Stimulated activated CD8-positive, alpha-beta memory T cell treated with anti-CD3 and anti-CD28 coated beads, Interleukin-12 subunit alpha, Interleukin-12 subunit beta, amount 100 ng/mL, for 1 hour (primary cell): ENCODE data around the gene PCDHA7.
"Not testable (repeated sequence)": the region's sequence is repeated elsewhere in the genome, so short reads cannot be mapped to it uniquely, and the experiment has no call there.

ENCODE experiments used
- DNase-seq: peaks from one replicate; pipeline ENCODE4 v3.0.0-alpha.2; 2020; ENCODE audit warnings: low read depth

PCDHA7 gene

DNA sequence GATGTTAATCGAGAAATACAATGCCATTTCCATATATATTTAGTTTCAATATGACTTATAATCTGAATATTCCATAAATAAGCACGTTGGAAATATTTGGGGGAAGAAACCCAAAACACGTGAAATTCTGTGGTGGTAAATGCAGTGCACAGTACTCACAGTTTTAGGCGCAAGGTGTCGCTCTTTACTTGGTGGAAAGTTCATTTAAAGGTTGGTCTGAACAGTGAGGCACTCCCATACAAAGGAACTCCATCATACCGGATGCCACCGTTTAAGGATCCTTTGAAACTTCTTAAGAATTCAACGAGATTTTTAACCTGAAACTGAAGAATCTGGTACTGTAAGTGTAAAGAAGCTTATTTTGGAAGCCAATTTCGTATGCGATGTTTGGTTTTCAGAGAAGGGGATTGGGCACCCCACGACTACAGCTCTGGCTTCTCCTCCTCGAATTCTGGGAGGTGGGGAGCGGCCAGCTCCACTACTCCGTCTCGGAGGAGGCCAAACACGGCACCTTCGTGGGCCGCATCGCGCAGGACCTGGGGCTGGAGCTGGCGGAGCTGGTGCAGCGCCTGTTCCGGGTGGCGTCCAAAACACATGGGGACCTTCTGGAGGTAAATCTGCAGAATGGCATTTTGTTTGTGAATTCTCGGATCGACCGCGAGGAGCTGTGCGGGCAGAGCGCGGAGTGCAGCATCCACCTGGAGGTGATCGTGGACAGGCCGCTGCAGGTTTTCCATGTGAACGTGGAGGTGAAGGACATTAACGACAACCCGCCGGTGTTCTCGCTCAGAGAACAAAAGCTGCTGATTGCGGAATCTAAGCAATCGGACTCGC, 34.9 kb downstream of the PCDHA7 start, which contains the start of gene PCDHA11:
Gene PCDHA11, plus strand, starts transcription at position 237 of the 834 bp plus-strand sequence. Its CDS starts 147 bp downstream, at position 384.
- no peak for DNase-seq

GRCh38 chr5:140869555-140869886, 35.5 kb downstream of the PCDHA7 start:
- no peak for DNase-seq

DNA sequence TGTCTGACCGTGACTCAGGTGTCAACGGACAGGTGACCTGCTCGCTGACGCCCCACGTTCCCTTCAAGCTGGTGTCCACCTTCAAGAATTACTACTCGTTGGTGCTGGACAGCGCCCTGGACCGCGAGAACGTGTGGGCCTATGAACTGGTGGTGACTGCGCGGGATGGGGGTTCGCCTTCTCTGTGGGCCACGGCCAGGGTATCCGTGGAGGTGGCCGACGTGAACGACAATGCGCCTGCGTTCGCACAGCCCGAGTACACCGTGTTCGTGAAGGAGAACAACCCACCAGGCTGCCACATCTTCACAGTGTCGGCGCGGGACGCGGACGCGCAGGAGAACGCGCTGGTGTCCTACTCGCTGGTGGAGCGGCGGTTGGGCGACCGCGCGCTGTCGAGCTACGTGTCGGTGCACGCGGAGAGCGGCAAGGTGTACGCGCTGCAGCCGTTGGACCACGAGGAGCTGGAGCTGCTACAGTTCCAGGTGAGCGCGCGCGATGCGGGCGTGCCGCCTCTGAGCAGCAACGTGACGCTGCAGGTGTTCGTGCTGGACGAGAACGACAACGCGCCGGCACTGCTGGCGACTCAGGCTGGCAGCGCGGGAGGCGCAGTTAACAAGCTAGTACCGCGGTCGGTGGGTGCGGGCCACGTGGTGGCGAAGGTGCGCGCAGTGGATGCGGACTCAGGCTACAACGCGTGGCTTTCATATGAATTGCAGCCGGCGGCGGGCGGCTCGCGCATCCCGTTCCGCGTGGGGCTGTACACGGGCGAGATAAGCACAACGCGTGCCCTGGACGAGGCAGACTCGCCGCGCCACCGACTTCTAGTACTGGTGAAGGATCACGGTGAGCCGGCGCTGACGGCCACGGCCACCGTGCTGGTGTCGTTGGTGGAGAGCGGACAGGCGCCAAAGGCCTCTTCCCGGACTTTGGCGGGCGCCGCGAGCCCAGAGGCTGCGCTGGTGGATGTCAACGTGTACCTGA, 36.4 kb downstream of the PCDHA7 start:
- DNase-seq, result no peak

- no peak for DNase-seq
These were observed 41.3 kb downstream of the PCDHA7 start, which contains the start of gene PCDHA12 for GRCh38 chr5:140875085-140876065. PCDHA12 (plus strand) TSS chr5:140875308; CDS start chr5:140875473, 165 bp downstream.

GRCh38 chr5:140876541-140877261, 42.6 kb downstream of the PCDHA7 start:
- not testable (repeated sequence) for DNase-seq

GRCh38 chr5:140877262-140877581, 43.2 kb downstream of the PCDHA7 start:
- no peak for DNase-seq

- DNase-seq, result no peak
These were observed 48.0 kb downstream of the PCDHA7 start, which contains the start of gene PCDHA13 for GRCh38 chr5:140881889-140882590. PCDHA13 (plus strand) TSS chr5:140882124; CDS start chr5:140882269, 145 bp downstream.

- no peak for DNase-seq
These were observed 48.5 kb downstream of the PCDHA7 start for GRCh38 chr5:140882591-140882899.

- no peak for DNase-seq
These were observed 49.3 kb downstream of the PCDHA7 start for GRCh38 chr5:140883373-140883772.

GRCh38 chr5:140883927-140884697, 50.0 kb downstream of the PCDHA7 start:
- DNase-seq, result no peak
